ENCODE results near the gene SRPK2.
A peak's percentile ranks its signal among the peaks of the same experiment; 100 is the strongest.
"Not testable (repeated sequence)": the region's sequence is repeated elsewhere in the genome, so short reads cannot be mapped to it uniquely, and the experiment has no call there.

Gene SRPK2

GRCh38 chr7:105388356-105389087 lies at the start of gene SRPK2:
Gene SRPK2, minus strand, starts transcription at chr7:105388921.
- peak; percentile 89 for DNase-seq

- DNase-seq = no peak
These were observed 49.5 kb upstream of the SRPK2 start for GRCh38 chr7:105438254-105438653.

DNA sequence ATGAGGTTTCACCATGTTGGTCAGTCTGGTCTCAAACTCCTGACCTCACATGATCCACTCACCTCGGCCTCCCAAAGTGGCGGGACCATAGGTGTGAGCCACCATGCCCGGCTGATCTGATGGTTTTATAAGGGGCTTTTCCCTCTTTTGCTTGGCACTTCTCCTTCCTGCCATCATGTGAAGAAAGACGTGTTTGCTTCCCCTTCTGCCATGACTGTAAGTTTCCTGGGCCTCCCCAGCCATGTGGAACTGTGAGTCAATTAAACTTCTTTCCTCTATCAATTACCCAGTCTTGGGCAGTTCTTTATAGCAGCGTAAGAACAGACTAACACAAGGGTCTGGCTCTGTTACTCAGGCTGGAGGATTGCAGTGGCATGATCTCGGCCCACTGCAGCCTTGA lies 48.6 kb upstream of the SRPK2 start:
- DNase-seq = not testable (repeated sequence)

- peak; percentile 26 for DNase-seq
These were observed 41.3 kb upstream of the SRPK2 start for GRCh38 chr7:105429746-105430612.

- DNase-seq = no peak
These were observed 38.0 kb upstream of the SRPK2 start for GRCh38 chr7:105426606-105427146.

- DNase-seq = no peak
These were observed 35.3 kb upstream of the SRPK2 start for GRCh38 chr7:105423987-105424386.

- no peak for DNase-seq
These were observed 25.2 kb upstream of the SRPK2 start for GRCh38 chr7:105413887-105414437.

- not testable (repeated sequence) for DNase-seq
These were observed 22.1 kb upstream of the SRPK2 start for GRCh38 chr7:105410774-105411173.

- DNase-seq = not testable (repeated sequence)
These were observed 21.1 kb upstream of the SRPK2 start for GRCh38 chr7:105409775-105410174.

DNA sequence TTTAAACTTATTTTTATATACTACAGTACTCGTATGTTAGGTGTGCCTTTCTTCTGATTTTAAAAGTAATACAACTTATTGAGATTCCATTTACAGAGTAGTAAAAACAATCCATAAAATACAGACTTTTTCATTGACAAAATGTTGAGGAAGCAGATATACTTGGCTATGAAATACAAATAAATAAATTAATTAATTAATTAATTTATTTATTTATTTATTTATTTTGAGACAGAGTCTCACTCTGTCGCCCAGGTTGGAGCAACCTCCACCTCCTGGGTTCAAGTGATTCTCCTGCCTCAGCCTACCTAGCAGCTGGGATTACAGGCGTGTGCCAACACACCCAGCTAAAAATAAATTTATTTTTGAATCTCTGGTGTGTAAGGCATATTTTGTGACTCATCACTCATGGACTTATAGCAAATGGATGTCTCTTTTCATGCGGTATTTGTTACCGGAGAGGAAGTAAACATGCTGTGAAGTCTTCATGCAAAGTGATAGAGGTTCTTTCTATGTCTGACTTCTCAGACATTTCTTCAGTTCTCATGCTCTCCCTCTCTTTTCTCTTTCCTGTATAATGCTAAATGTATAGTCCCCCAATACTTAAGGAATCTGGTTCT lies 20.2 kb upstream of the SRPK2 start:
- DNase-seq = no peak

- DNase-seq = no peak
These were observed 14.4 kb upstream of the SRPK2 start for GRCh38 chr7:105403128-105403527.

DNA sequence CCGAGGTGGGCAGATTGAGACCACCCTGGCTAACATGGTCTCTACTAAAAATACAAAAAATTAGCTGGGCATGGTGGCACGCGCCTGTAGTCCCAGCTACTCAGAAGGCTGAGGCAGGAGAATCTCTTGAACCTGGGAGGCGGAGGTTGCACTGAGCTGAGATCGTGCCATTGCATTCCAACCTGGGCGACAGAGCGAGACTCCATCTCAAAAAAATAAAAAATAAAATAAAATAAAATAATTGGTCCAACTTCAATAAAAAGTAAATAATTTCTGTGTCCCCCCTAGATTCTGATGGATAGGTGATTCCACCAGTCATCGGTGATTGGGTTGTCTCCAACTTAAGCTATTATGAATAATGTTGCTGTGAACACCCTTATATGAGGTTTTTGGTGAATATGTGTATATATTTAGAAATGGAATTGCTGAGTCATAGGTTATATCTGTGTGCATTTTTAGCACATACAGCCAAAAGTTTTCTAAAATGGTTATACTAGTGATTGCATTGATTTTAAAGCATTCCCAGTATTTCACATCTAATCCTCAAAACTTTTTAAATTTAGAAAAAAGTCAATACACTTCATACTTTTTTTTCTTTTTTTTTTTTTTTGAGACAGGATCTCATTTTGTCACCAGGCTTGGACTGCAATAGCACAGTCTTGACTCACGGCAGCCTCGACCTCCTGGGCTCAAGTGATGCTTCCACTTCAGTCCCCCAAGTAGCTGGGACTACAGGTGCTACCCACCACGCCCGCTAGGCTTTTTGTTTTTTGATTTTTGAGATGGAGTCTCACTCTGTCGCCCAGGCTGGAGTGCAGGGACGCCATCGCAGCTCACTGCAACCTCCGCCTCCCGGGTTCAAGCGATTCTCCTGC lies 13.7 kb upstream of the SRPK2 start:
- no peak for DNase-seq

DNA sequence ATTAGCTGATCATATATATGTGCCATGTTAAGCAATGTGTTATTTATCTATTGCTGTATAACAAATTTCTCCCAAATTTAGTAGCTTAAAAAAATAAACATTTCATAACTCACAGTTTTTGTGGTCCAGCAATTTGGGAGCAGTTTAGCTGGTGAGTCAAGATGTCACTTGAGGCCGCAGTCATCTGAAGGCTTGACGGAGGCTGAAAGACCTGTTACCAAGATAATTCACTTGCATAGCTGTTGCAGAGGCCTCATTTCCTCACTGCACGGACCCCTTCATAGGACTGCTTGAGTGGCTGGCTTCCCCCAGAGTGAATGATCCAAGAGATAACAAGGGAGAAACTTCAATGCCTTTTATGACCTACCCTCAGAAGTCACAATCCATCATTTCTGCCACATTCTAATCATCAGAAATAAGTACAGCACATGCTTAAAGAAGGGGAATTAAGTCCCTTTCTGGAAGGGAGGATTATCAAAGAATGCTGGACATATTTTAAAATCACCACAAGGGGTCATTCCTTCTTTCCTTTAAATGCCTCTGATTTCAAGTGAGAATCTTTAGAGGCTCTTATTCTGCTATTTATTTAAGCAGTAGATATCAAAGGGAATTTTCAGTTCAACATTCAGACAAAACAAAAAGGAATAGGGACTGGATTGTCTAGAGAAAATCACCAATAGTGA lies 10.5 kb upstream of the SRPK2 start:
- no peak for DNase-seq

- DNase-seq = no peak
These were observed 7.8 kb upstream of the SRPK2 start for GRCh38 chr7:105396566-105396965.

- DNase-seq = no peak
These were observed 2.7 kb upstream of the SRPK2 start for GRCh38 chr7:105391429-105391828.

GRCh38 chr7:105389889-105390288 lies 1.2 kb upstream of the SRPK2 start:
- DNase-seq = no peak

GRCh38 chr7:105389088-105389650 lies 448 bp upstream of the SRPK2 start:
- DNase-seq = peak; percentile 73

DNA sequence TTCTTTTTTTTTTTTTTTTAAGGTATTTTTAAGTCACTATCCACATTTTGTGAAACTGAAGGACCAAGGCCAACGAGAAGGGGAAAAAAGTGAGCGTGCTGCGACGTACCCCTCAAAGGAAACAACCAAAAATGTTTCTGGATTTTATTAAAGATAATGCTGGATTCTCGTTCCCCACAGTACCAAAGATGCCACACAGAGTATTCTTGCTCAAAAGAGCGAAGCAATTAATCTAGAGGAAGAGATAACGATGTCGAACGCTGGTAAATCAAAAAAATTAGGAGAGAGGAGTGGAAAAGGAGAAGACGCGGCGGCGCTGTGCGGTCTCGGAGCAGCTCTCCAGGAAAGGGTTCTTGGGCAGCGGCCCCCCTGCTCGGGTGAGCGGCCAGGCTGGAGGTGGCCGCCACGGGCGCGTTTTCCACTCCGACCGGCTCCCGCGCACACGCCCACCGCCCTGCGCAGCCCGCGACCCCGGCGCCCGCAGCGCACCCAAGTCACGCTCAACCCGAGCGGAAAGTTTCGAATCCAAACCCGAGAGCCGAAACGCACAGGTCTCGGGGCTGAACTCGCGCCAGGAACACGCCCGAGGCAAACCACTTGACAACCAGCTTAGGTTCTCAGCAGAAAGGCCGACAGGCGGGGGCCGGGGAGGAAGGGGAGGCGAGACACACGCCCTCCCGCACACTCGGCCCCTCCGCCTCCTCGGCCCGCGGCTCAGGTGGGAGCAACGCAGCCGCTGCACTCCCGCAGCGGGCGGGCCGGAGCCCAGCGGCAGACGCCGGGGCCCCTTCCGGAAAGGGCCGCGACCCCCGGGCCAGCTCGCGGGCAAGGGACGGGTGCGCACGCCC lies 989 bp downstream of the SRPK2 start:
- DNase-seq = peak; percentile 73

DNA sequence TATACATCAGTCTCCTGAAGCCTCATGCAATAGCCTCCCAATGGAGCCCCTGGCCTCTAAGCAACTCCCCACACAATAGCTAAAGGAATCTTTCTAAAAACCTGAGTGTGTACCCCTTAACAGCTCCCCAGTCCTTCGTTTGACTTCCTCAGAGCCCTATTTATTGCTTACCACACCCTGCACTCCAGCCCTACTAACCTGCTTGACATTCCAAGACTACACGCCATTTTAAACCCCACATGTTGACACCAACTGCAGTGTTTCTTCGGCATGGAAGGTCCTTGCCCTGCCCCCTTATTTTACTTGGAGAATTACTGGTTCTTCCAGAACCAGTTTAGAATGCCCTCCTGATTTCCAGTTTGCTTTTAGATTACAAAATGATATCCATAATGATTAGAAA lies 10.8 kb downstream of the SRPK2 start:
- DNase-seq = no peak

- no peak for DNase-seq
These were observed 11.7 kb downstream of the SRPK2 start for GRCh38 chr7:105376908-105377533.
